ENCODE results near the gene EBF3. TPM values are rescaled to one million over a fixed set of nuclear protein-coding genes. Genes with fewer than 3 reads are reported as not detected.

Gene EBF3
- total and polyA plus RNA-seq, 4 donors = 14.3 to 166 (median 116) TPM

- WGBS (ENCODE audit: insufficient coverage) = 89% methylated on average over 3 of the region's 5 CpGs
- DNase-seq (ENCODE audit: low read depth in 4 of 6, low spot score in 6 of 6) = no peak
- no peak overlapping the region for H3K4me3 ChIP-seq (ENCODE audit: low read depth, low read length)
- no peaks in the 10 kb centered on the region for H3K9me3 ChIP-seq (ENCODE audit: control insufficient read depth, insufficient read depth, low read length)
- peaks cover 6% of the 10 kb centered on the region for H3K36me3 ChIP-seq (ENCODE audit: control insufficient read depth, insufficient read depth, low read length)
- peaks cover 4% of the 10 kb centered on the region for H3K4me1 ChIP-seq (ENCODE audit: control insufficient read depth, insufficient read depth, low read length)
- H3K27ac ChIP-seq (ENCODE audit: low read depth, low read length) = no peak overlapping the region
- H3K27me3 ChIP-seq (ENCODE audit: control insufficient read depth, insufficient read depth, low read length) = no peaks in the 10 kb centered on the region
Measured at GRCh38 chr10:129787557-129787956, 176.5 kb downstream of the EBF3 start.

- Histone ChIP-seq H3K9me3 (ENCODE audit: control insufficient read depth, insufficient read depth, low read length) (no peaks in the 10 kb centered on the region), H3K4me3 (ENCODE audit: low read depth, low read length) (no peak overlapping the region), H3K27ac (ENCODE audit: low read depth, low read length) (no peak overlapping the region), H3K4me1 (ENCODE audit: control insufficient read depth, insufficient read depth, low read length) (peaks cover 3% of the 10 kb centered on the region), H3K36me3 (ENCODE audit: control insufficient read depth, insufficient read depth, low read length) (peaks cover 6% of the 10 kb centered on the region), H3K27me3 (ENCODE audit: control insufficient read depth, insufficient read depth, low read length) (no peaks in the 10 kb centered on the region)
- no peak for DNase-seq (ENCODE audit: low read depth in 4 of 6, low spot score in 6 of 6)
- 74% methylated on average over 6 of the region's 10 CpGs for WGBS (ENCODE audit: insufficient coverage)
Measured at GRCh38 chr10:129786216-129786615, 177.9 kb downstream of the EBF3 start.

- H3K4me1 ChIP-seq (ENCODE audit: control insufficient read depth, insufficient read depth, low read length) = peaks cover 3% of the 10 kb centered on the region
- no peak overlapping the region for H3K27ac ChIP-seq (ENCODE audit: low read depth, low read length)
- no peak for DNase-seq (ENCODE audit: low read depth in 4 of 6, low spot score in 6 of 6)
- WGBS (ENCODE audit: insufficient coverage) = 85% methylated on average over 16 of the region's 16 CpGs
- H3K9me3 ChIP-seq (ENCODE audit: control insufficient read depth, insufficient read depth, low read length) = no peaks in the 10 kb centered on the region
- H3K4me3 ChIP-seq (ENCODE audit: low read depth, low read length) = no peak overlapping the region
- H3K36me3 ChIP-seq (ENCODE audit: control insufficient read depth, insufficient read depth, low read length) = peaks cover 6% of the 10 kb centered on the region
- H3K27me3 ChIP-seq (ENCODE audit: control insufficient read depth, insufficient read depth, low read length) = no peaks in the 10 kb centered on the region
Measured at GRCh38 chr10:129785536-129785981, 178.5 kb downstream of the EBF3 start.

Small RNA genes lying within 50 kb of the gene (small RNA-seq; reads per million reads assigned to genes)
- gene AL354950.2 (ENCODE audit: low replicate concordance) (not detected), gene MIR4297 (ENCODE audit: low replicate concordance) (not detected)

Other genes with a start within 250 kb of the EBF3 start
- 1 to 10 TPM in 1 of 2 donors, under 1 TPM in 1; 0.79 to 2.2 TPM for gene C10orf143, start 146.6 kb upstream of the EBF3 start, total RNA-seq
- 1 to 10 TPM; 3.8 to 4.5 TPM for gene C10orf143, start 146.6 kb upstream of the EBF3 start, polyA plus RNA-seq (ENCODE audit: insufficient read length in 2 of 2)
- gene GLRX3, start 172.1 kb upstream of the EBF3 start, total RNA-seq = 10 to 100 TPM; 65.1 to 68.7 TPM
- gene GLRX3, start 172.1 kb upstream of the EBF3 start, polyA plus RNA-seq (ENCODE audit: insufficient read length in 2 of 2) = 100 to 1,000 TPM; 100 to 101 TPM